Ovary (tissue), 9 donors: ENCODE results near the gene ADISSP. TPM values are rescaled to one million over a fixed set of nuclear protein-coding genes. Genes with fewer than 3 reads are reported as not detected.
A peak's percentile ranks its signal among the peaks of the same experiment; 100 is the strongest.

Experiments
- DNase-seq, 5 donors: peaks; one replicate each; pipeline ENCODE4 v3.0.0-alpha.2; 2019 to 2020
- H3K27ac ChIP-seq, 2 donors: fragments of 200-600 bp; one replicate each; pipeline versions ENCODE4 v1.5.1 to v1.8.0; 2019 to 2022
- H3K27me3 ChIP-seq: fragments of 200-600 bp; one replicate; pipeline ENCODE4 v1.8.0; 2022
- H3K36me3 ChIP-seq: fragments of 200-600 bp; sonication (generic); one replicate; pipeline ENCODE4 v1.5.1; 2019
- H3K4me1 ChIP-seq: one replicate; pipeline ENCODE4 v1.8.1; 2013; ENCODE audit warnings: mild to moderate bottlenecking, moderate library complexity; ENCODE audit not compliant: insufficient read depth
- H3K4me3 ChIP-seq: fragments of 200-600 bp; sonication (generic); one replicate; pipeline ENCODE4 v1.5.1; 2017
- H3K9me3 ChIP-seq, 2 donors: fragments of 200-600 bp in 1 of 2; sonication (generic) in 1 of 2; one replicate each; pipeline versions ENCODE4 v1.5.1 to v1.8.1; 2013 to 2019; ENCODE audit warnings: mild to moderate bottlenecking in 1 of 2, moderate library complexity in 1 of 2
- CTCF ChIP-seq, 3 donors: fragments of 450-650 bp in 2 of 3; fragments of 200-600 bp in 1 of 3; IDR thresholded peaks; one replicate each; pipeline versions ENCODE4 v1.5.1 to v1.8.0; 2016 to 2022; ENCODE audit warnings: antibody characterized with exemption in 3 of 3, mild to moderate bottlenecking in 1 of 3
- EP300 ChIP-seq: sonication (generic); formaldehyde crosslinking; IDR thresholded peaks from one replicate; pipeline ENCODE4 v1.6.1; 2017; ENCODE audit warnings: antibody characterized with exemption
- POLR2A ChIP-seq: fragments of 450-650 bp; IDR thresholded peaks from one replicate; pipeline ENCODE4 v1.6.1; 2017; ENCODE audit warnings: antibody characterized with exemption, mild to moderate bottlenecking, moderate library complexity
- WGBS, 3 donors: extraction: QIAGEN DNeasy Blood & Tissue Kit in 1 of 3; methylation state at CpG; one replicate each; pipeline versions ENCODE4 v1.1.5 to v1.1.7; 2013 to 2017; 5-methylcytosine and 5-hydroxymethylcytosine counted together
- intact Hi-C, 4 donors: fragments of 100-400 bp; cut with DNase I; formaldehyde crosslinking; loops; one replicate each; pipeline versions ENCODE4 v1.11.0 to v1.15.1; 2022 to 2023
- polyA plus RNA-seq, 2 donors: library from polyadenylated mRNA; stranded (reverse); fragments of 200-250 nt in 1 of 2; fragments of 350-450 nt in 1 of 2; fragmentation: Illumina TruSeq in 1 of 2; extraction: RNeasy Lipid Tissue Mini Kit (QIAGEN cat#74804) in 1 of 2; gene quantifications; one replicate each; pipeline ENCODE4 v1.2.3, GENCODE V29; 2013 to 2014
- total RNA-seq, 7 donors: library from RNA; depleted of rRNA in 2 of 7; stranded (reverse); fragments of >200 nt in 2 of 7; fragmentation: NEBNext Ultra II Directional in 3 of 7; extraction: Animal tissue kit (Norgen Biotek cat#: 25700) in 3 of 7; gene quantifications; one replicate each; pipeline versions ENCODE4 v1.1.0 to v1.2.4, GENCODE V29; 2016 to 2023
- donor health status: DM: no; HTN: no; CAD: no; lungs with moderate emphysema.
- donor health status: DM: no; HTN: no; CAD: no.
- donor health status: Bipolar disorder and iron deficiency.
- donor health status: DM: yes; HTN: yes; CAD: no.
- donor health status: DM: no; HTN: no; CAD: no.
- donor health status: DM: yes; HTN: yes; CAD: no.

ADISSP gene
- total and polyA plus RNA-seq, 9 donors = 11.5 to 124 (median 69.1) TPM

DNA sequence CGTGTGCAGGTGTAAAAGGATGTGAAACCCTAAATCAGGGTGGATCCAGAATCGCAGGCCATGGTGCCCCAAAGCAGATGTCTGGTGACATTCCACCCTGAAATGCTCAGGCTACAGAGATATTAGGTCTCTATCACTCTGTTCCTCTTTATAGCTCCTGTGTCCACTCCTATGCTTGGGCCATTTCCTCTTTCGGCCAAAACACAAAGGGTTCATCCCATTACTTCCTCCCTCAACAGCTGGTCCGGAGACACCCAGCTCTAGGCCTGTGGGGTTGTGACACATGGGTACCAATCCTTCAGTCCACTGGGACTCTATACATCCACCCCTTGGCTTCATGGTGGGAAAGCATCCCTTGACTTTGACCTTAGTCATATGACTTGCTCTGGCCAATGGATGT, 53.5 kb downstream of the ADISSP start:
- Histone ChIP-seq H3K4me1 (no peaks in the 10 kb centered on the region), H3K27ac (no peak overlapping the region), H3K27me3 (no peaks in the 10 kb centered on the region), H3K4me3 (no peak overlapping the region), H3K9me3 (no peaks in the 10 kb centered on the region), H3K36me3 (no peaks in the 10 kb centered on the region)
- intact Hi-C loops = loop anchor here in 1 of 4 donors (5.0 kb wide), 1 partner anchor 37 kb away; no protein-coding TSS in a partner anchor
- TF ChIP-seq EP300 (no peak), CTCF (IDR thresholded peaks at IDR 0.05) (no peak), POLR2A (no peak)
- DNase-seq = no peak
- WGBS, 3 donors = 84 to 93% (median 91%) methylated on average over 4 of the region's 4 CpGs

DNA sequence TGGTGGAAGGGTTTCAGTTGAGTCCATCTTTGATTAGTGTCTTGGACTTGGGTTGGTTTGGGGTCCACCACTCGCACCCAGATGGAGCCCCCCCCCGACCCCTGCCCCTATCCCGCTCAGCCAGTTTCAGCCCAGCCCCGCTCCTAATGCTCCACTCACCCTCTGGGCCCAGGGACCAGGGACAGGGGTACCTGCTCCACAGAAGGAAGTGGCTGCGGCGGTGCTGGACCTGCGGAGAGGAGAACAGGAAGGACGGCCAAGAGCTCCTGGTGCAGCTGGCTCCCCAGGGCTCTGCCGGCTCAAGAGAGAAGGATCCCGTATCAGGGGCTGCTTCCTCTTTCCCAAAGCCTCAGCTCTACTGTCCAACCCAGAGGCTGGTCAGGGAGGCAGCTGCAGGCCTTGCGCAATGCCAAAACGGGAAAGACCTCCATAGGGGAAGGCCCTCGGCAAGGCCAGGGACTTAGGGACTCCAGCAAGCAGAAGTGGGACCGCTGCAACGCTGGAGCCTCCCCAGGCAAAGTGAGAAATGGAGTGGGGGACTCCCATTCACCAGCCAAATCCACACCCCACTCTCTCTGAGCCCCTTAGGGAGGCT, 55.2 kb downstream of the ADISSP start, which contains the start of gene SIGLEC1:
TSS of gene SIGLEC1 (minus strand) at position 322 of the 595 bp plus-strand sequence. CDS start 5,472 bp downstream, outside the sequence.
- no peak within 1 kb of the TSS for H3K4me3 ChIP-seq
- H3K4me1 ChIP-seq = no peaks in the 10 kb centered on the region
- no peak for TF ChIP-seq CTCF (IDR thresholded peaks at IDR 0.05)
- TF ChIP-seq POLR2A = no peak
- no peak for TF ChIP-seq EP300
- H3K27ac ChIP-seq = no peak within 1 kb of the TSS
- H3K9me3 ChIP-seq = no peaks in the 10 kb centered on the region
- intact Hi-C loops = loop anchor here in 1 of 4 donors (5.0 kb wide), 1 partner anchor 35 kb away; no protein-coding TSS in a partner anchor
- H3K27me3 ChIP-seq = no peaks in the 10 kb centered on the region
- no peaks in the 10 kb centered on the region for H3K36me3 ChIP-seq
- peak in 1 of 5 donors; percentile 37 for DNase-seq
- 84 to 87% (median 86%) methylated on average over 15 of the region's 15 CpGs for WGBS, 3 donors

- Histone ChIP-seq H3K4me3 (no peak overlapping the region), H3K27me3 (no peaks in the 10 kb centered on the region), H3K9me3 (no peaks in the 10 kb centered on the region), H3K27ac (no peak overlapping the region), H3K4me1 (no peaks in the 10 kb centered on the region), H3K36me3 (no peaks in the 10 kb centered on the region)
- no peak for DNase-seq
- WGBS, 3 donors = 66 to 71% (median 66%) methylated on average over 4 of the region's 4 CpGs
- no peak for TF ChIP-seq EP300
- TF ChIP-seq POLR2A = no peak
- no peak for TF ChIP-seq CTCF (IDR thresholded peaks at IDR 0.05)
- intact Hi-C loops = loop anchor here (2.0 to 5.0 kb wide), 2 partner anchors 34 to 35 kb away; no protein-coding TSS in a partner anchor
Observed at GRCh38 chr20:3711484-3711941, 56.0 kb downstream of the ADISSP start.

DNA sequence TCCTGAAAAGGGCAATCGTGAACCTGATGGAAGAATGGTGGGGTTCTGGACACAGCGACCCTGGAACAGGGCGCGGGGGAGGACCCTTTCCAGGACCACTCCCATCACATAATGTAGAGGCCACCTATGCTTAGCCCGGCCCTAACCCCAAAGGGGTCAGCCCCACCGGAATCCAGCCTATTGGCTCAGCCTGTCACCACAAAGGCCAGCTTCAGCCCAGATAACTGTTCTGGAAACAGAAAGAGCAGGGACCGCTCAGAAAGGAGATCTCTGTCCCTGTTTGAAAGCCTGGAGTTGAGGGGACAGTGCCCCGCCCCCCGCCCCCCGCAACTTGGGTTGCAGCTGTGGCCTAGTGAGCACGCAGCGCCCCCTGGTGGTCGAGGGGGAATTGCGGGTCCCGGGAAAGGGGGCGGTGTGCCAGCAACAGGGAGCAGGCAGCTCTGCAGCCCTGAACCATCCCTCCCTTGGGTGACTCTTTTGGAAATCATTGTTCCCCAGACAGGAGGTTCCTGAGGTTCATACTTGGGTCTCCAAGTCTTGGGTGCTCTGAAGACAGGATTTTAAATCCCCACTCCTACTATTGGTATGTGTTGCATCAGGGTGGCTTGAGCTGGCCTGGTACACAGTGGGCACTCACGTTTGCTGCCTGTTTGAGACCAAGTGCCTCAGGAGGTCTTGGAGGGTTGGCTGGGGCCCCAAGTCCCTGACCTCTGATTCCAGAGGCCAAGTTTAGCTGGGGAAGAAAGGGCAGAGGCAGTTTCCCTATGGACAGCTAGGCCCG, 56.7 kb downstream of the ADISSP start:
- H3K27ac ChIP-seq = no peak overlapping the region
- intact Hi-C loops = loop anchor here (2.0 to 5.0 kb wide), 2 partner anchors 34 kb away; no protein-coding TSS in a partner anchor
- no peaks in the 10 kb centered on the region for H3K4me1 ChIP-seq
- no peaks in the 10 kb centered on the region for H3K27me3 ChIP-seq
- no peaks in the 10 kb centered on the region for H3K36me3 ChIP-seq
- peak; percentile 66 to 90 (median 82) for DNase-seq
- no peaks in the 10 kb centered on the region for H3K9me3 ChIP-seq
- TF ChIP-seq POLR2A = no peak
- no peak for TF ChIP-seq EP300
- TF ChIP-seq CTCF (IDR thresholded peaks at IDR 0.05) = peak; percentile 97 to 98 (median 97)
- H3K4me3 ChIP-seq = no peak overlapping the region
- WGBS, 3 donors = 28 to 31% (median 31%) methylated on average over 16 to 18 of the region's 18 CpGs
